ENCODE results near the gene CRISPLD2.

The CRISPLD2 gene

DNA sequence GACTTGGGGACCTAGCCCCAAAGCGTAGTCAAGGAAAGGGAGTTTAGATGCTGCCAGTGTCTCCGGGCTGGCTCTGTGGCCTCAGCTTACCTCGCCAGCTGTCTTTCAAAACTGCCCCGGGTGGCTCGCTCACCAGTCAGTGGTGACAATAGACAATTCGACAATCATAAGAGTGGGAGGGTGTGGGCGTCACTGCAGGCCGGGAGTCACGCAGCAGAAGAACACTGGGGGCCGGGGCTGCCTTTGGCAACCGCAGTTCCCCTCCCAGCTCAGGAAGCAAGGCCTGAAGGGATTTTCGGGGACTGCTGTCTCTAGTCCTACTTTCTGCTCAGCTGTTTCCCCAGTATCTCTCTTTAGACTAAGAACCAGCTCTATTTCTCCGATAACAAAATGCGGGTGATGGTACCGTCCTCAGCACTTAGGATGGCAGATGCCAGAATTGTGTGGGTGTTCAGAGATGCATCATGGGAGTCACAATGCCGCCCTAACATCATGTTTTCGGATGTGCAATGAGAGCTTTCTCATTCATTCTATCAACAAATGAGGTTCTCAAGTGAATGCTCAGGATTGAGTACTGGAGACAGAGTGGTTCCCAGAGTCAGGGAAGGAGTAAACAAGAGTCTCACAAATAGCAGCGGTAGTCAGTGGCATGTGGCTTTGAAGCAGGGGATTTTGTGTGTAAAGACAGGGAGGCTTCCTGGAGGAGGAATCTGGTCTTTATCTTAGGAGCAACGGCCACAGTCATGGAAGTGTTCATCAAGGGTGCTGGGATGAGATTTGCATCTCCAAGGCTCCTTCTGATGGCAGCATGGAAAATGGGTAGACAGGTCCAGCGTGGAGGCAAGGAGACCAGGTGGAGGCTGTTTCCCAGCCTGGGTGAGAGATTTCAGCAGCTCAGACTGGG, 98.5 kb downstream of the CRISPLD2 start:
- FAIRE-seq: no peak

GRCh38 chr16:84919269-84919668, 99.5 kb downstream of the CRISPLD2 start:
- FAIRE-seq: no peak

DNA sequence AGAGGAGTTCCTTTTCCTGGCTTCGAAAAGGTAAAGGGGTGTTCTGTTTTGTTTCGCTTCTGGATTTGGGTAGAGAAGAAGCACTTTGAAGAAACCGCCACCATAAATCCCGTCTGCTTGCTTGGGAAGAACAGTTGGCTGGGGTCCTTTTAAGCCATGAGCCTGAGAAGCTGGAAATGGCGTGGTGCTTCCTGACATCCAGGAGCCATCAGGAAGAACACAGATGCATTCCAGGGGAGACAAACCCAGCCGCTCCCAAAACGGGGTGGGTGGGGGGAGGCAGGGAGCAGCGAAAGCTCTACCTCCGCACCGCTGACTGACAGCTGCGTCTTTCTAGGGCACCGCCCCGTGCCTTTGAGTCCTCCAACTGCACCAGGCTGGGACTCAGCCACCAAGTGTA, 99.9 kb downstream of the CRISPLD2 start:
- no peak for FAIRE-seq

- no peak for FAIRE-seq
Measured at GRCh38 chr16:84920333-84920732, 100.5 kb downstream of the CRISPLD2 start.

DNA sequence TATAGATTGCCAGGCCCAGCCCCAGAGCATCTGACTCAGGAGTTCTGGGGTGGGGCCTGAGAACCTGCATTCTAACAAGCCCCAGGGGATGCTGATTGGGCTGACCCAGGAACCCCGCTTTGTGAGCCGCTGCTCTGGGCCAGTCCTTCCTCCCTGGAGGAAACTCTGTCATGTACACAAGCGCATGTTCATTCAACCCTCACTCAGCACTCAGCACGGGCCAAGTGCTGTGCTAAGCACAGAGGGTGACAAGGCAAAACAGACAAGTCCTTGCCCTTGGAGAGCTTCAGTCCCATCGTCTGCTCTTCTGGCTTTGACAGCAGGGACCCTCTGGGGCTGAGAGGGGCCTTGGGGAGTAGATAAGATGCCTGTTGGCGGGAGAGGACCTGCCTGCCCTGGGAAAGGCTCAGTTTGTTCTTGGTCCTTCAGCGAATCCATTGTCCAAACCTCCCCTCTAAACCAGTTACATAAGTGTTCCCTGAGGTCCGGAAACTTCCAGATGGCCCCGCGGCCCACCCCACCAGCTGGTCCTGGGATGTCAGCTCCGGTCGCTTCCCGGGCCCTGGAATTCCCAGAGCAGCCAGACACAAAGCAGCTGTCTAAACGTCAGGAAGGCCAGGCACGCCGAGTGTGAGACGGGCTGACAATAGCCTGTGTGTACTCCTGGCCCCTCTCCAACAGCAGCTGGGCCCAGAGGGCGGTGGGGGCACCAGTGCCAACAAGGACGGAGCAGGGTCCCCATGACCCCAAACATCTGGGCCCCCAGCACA, 102.8 kb downstream of the CRISPLD2 start:
- no peak for FAIRE-seq

- FAIRE-seq: no peak
Measured at GRCh38 chr16:84924331-84925091, 104.7 kb downstream of the CRISPLD2 start.

GRCh38 chr16:84925092-84925772, 105.4 kb downstream of the CRISPLD2 start:
- no peak for FAIRE-seq

- no peak for FAIRE-seq
Measured at GRCh38 chr16:84925773-84926372, 106.1 kb downstream of the CRISPLD2 start.

DNA sequence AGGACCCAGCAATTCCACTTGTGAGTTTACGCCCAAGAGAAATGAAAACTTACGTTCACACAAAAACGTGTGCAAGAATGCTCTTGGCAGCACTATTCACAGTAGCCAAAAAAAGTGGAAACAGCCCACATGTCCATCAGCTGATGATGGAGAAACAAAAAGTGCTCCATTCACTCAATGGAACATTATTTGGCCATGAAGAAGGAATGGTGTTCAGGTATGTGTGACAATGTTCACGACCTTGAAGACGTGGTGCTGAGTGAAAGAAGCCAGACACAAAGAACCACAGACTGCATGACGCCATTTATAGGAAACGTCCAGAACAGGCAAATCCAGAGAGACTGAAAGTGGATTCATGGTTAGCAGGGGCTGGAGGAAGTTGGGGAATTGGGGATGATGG, 106.7 kb downstream of the CRISPLD2 start:
- no peak for FAIRE-seq

GRCh38 chr16:84927621-84928591, 108.1 kb downstream of the CRISPLD2 start:
- FAIRE-seq: no peak

DNA sequence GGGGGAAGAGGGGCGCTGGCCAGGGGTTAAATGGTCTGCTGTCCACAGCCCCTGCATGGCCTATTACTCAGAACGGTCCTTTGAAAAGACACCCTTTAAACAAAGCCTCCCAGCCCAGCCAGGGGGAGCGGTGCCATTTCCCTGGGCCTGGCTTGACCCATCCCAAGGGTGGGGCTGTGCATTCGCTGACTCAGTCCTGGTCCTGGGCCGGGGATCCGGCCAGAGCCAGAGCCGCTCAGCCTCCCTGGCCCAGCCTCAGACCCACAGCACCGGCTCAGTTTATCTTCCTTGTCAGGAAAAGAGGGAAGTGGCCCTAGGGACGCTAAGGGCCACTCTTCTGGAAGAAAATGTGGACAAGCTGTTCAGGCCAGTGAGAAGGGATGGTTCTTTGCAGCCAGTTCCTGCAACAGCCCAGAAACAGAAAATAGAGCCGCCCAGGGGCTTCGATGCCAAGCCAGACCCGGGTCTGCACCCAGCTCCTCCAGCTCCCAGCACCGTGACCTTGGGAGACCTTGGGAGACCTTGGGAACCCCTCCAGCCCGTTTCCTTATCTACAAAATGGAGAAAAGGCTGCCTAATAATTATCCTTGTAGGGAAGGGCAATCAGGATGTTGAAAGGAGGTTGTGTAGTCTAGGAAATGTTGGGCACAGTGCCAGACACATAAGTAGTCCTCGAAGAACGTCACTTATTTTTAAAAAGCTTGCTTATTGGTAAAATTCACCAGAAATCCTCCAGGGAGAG, 109.1 kb downstream of the CRISPLD2 start:
- no peak for FAIRE-seq

DNA sequence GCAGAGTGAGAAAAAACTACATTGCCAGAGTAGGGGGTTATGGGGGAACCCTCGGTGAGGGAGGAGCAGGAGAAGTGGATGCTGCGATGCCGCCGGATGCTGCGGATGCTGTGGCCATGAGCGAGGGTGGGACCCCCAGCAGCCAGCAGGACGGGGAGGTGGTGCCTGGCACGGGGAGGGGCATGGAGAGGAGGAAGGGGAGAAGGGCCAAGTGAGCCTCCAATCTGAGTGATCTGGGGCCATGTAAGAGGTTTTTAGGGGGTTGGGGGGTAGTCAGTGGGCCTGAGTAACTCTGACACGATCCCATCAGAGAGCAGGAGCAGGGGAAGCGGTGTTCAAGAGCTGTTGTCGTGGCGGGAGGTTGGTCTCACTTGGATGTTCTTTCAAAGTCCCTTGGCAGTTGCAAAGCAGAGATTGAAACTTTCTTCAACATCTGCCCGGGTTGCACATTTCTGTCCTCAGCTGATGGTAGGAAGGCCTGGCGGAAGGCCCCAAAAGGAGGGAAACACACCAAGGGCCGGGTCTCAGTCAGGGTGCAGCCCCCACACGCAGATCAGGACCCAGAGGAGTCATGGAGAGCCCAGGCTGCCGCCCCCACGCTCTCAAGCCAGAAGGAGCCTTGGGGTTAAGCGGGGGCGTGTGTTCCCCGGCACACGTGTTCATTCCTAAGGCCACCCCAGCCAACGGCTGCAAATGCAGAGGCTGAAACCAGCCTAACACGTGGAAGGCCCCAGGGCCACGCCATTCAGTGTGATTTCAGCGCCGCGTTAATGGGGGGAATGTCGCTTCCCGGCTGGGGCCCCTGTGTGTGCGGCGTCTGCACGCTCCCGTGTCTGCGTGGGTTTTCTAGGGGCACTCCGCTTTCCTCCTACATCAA, 109.9 kb downstream of the CRISPLD2 start:
- no peak for FAIRE-seq

DNA sequence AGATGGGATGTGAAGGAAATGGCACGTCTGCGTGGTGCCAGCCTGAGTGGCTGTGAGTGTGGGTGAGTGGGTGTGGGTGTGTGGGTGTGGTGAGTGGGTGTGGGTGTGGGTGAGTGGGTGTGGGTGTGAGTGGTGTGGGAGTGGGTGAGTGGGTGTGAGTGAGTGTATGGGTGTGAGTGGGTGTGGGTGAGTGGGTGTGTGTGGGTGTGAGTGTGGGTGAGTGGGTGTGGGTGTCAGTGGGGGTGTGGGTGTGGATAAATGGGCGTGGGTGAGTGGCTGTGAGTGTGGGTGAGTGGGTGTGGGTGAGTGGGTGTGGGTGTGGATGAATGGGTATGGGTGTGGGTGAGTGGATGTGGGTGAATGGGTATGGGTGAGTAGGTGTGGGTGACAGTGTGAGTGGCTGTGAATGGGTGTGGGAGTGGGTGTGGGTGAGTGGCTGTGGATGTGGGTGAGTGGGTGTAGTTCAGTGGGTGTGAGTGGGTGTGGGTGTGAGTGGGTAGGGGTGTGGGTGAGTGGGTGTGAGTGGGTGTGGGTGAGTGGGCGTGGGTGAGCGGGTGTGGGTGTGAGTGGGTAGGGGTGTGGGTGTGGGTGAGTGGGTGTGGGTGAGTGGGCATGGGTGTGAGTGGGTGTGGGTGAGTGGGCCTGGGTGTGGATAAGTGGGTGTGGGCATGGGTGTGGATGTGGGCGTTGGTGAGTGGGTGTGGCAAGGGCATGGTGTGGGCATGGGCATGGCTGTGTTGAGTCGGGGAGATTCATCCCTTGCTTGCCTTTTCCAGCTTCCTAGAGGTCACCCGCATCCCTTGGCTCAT, 110.7 kb downstream of the CRISPLD2 start:
- FAIRE-seq: no peak

- no peak for FAIRE-seq
Measured at GRCh38 chr16:84931107-84931494, 111.3 kb downstream of the CRISPLD2 start.

- FAIRE-seq: no peak
Measured at GRCh38 chr16:84931506-84931905, 111.7 kb downstream of the CRISPLD2 start.

DNA sequence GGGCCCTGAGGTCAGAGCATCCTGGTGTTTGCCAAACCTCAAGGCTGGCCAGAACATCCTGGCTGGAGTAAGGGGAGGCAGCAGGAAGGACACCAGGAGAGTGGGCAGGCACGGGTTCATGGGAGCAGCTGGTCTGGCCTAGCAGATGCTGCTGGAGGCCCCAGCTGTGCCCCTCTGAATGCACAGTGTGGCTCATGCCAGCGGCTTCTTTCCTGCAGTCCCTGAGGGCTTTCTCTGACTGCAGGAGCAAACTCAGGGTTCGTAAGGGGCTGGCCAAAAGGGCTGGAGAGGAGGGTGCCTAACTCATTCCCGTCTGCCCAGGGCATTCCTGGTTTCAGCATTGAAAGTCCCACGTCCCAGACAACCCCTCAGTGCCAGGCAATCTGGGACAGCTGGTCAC, 112.9 kb downstream of the CRISPLD2 start:
- no peak for FAIRE-seq

GRCh38 chr16:84933774-84934631, 114.2 kb downstream of the CRISPLD2 start:
- no peak for FAIRE-seq
